Lung (tissue), 12 donors: ENCODE data around the gene SPDYE1. TPM values are rescaled to one million over a fixed set of nuclear protein-coding genes. Genes with fewer than 3 reads are reported as not detected.
"Not testable (repeated sequence)": the region's sequence is repeated elsewhere in the genome, so short reads cannot be mapped to it uniquely, and the experiment has no call there.

Source experiments
- ATAC-seq: fragments of 200-7000 bp; cut with Tn5 transposase; one replicate; pipeline ENCODE4 v1.9.1; 2020; ENCODE audit warnings: moderate number of reproducible peaks; ENCODE audit not compliant: insufficient read depth, low FRiP score
- DNase-seq, 3 donors: peaks; one replicate each; pipeline ENCODE4 v3.0.0-alpha.2; 2013 to 2017
- H3K27ac ChIP-seq, 2 donors: one replicate each; pipeline ENCODE4 v1.5.1; 2013; ENCODE audit warnings: mild to moderate bottlenecking in 2 of 2, moderate library complexity in 2 of 2, control low read depth in 1 of 2, inconsistent platforms in 1 of 2, low read depth in 1 of 2, low read length in 1 of 2
- H3K27me3 ChIP-seq, 3 donors: one replicate each; pipeline ENCODE4 v1.5.1; 2013; ENCODE audit warnings: low read length in 2 of 3; ENCODE audit not compliant: control insufficient read depth in 3 of 3, insufficient read depth in 3 of 3
- H3K36me3 ChIP-seq, 4 donors: one replicate each; pipeline ENCODE4 v1.5.1; 2013; ENCODE audit warnings: low read length in 4 of 4, mild to moderate bottlenecking in 1 of 4, moderate library complexity in 1 of 4; ENCODE audit not compliant: control insufficient read depth in 4 of 4, insufficient read depth in 4 of 4
- H3K4me1 ChIP-seq, 5 donors: one replicate each; pipeline ENCODE4 v1.5.1; 2013; ENCODE audit warnings: low read length in 5 of 5, mild to moderate bottlenecking in 2 of 5, moderate library complexity in 1 of 5; ENCODE audit not compliant: control insufficient read depth in 5 of 5, insufficient read depth in 5 of 5
- H3K4me3 ChIP-seq: one replicate; pipeline ENCODE4 v1.5.1; 2013; ENCODE audit warnings: mild to moderate bottlenecking, control low read depth, moderate library complexity
- H3K9ac ChIP-seq, 2 donors: one replicate each; pipeline ENCODE4 v1.5.1; 2013; ENCODE audit warnings: low read length in 2 of 2, control low read depth in 1 of 2; ENCODE audit not compliant: insufficient read depth in 1 of 2
- H3K9me3 ChIP-seq, 4 donors: one replicate each; pipeline ENCODE4 v1.5.1; 2013; ENCODE audit warnings: low read length in 3 of 4, mild to moderate bottlenecking in 1 of 4, moderate library complexity in 1 of 4; ENCODE audit not compliant: control insufficient read depth in 4 of 4, insufficient read depth in 3 of 4
- CTCF ChIP-seq: IDR thresholded peaks from 2 replicates; pipeline ENCODE4 v1.5.1; 2012; ENCODE audit warnings: mild to moderate bottlenecking; ENCODE audit errors: control extremely low read depth, extremely low read depth
- WGBS, 2 donors: extraction: QIAGEN DNeasy Blood & Tissue Kit; methylation state at CpG; one replicate each; pipeline ENCODE4 v1.1.7; 2013; 5-methylcytosine and 5-hydroxymethylcytosine counted together
- polyA plus RNA-seq, 2 donors: library from polyadenylated mRNA; stranded (reverse); fragments of 200-250 nt; gene quantifications; one replicate each; pipeline ENCODE4 v1.2.1, GENCODE V29; 2013
- total RNA-seq, 2 donors: library from RNA; depleted of rRNA in 1 of 2; stranded (reverse); fragments of >200 nt in 1 of 2; gene quantifications; one replicate each; pipeline ENCODE4 v1.2.1, GENCODE V29; 2014 to 2021
- donor health status: control.
- donor health status: control.
- donor health status: Bipolar disorder and iron deficiency.
- donor health status: healthy.
- donor health status: DM: yes; HTN: yes; CAD: no.

Gene SPDYE1
- total and polyA plus RNA-seq, 4 donors: 0.09 TPM; not detected in 3

- H3K4me1 ChIP-seq, H3K4me3 ChIP-seq, DNase-seq, H3K27ac ChIP-seq, H3K36me3 ChIP-seq, ATAC-seq, H3K27me3 ChIP-seq, H3K9ac ChIP-seq, H3K9me3 ChIP-seq: not testable (repeated sequence)
- WGBS, 2 donors: 95 to 98% methylated on average over 5 to 9 of the region's 12 CpGs
Measured at GRCh38 chr7:44015090-44015489, 17.4 kb downstream of the SPDYE1 start.

GRCh38 chr7:44018857-44019807 is 21.4 kb downstream of the SPDYE1 start:
- Histone ChIP-seq H3K9ac (peak overlapping the region in 1 of 2 donors; percentile 65), H3K4me3 (peak overlapping the region; percentile 89), H3K27ac (peak overlapping the region in 1 of 2 donors; percentile 77)
- not testable (repeated sequence) for H3K4me1 ChIP-seq, H3K36me3 ChIP-seq, H3K27me3 ChIP-seq, H3K9me3 ChIP-seq
- WGBS, 2 donors: 3 to 4% methylated on average over 58 to 62 of the region's 63 CpGs
- DNase-seq (peak; percentile 99), ATAC-seq (peak; percentile 97)
- peak; percentile 24 for TF ChIP-seq CTCF

GRCh38 chr7:44019825-44020224 is 22.1 kb downstream of the SPDYE1 start:
- H3K36me3 ChIP-seq, H3K9me3 ChIP-seq, H3K27ac ChIP-seq, DNase-seq, H3K9ac ChIP-seq, H3K27me3 ChIP-seq, H3K4me1 ChIP-seq, H3K4me3 ChIP-seq, ATAC-seq: not testable (repeated sequence)
- 87 to 96% methylated on average over 6 of the region's 6 CpGs for WGBS, 2 donors

GRCh38 chr7:44022069-44022468 is 24.4 kb downstream of the SPDYE1 start:
- H3K27ac ChIP-seq, H3K9ac ChIP-seq, H3K27me3 ChIP-seq, H3K9me3 ChIP-seq, DNase-seq, H3K4me3 ChIP-seq, ATAC-seq, H3K4me1 ChIP-seq, H3K36me3 ChIP-seq: not testable (repeated sequence)
- WGBS, 2 donors: 91 to 93% methylated on average over 6 of the region's 7 CpGs

- H3K4me3 ChIP-seq, H3K4me1 ChIP-seq, H3K36me3 ChIP-seq, H3K9me3 ChIP-seq, DNase-seq, H3K27me3 ChIP-seq, H3K9ac ChIP-seq, ATAC-seq, H3K27ac ChIP-seq: not testable (repeated sequence)
- WGBS, 2 donors: 75 to 86% methylated on average over 6 of the region's 6 CpGs
Measured at GRCh38 chr7:44022796-44023467, 25.2 kb downstream of the SPDYE1 start.

- H3K4me1 ChIP-seq, H3K36me3 ChIP-seq, DNase-seq, H3K27ac ChIP-seq, H3K27me3 ChIP-seq, H3K9ac ChIP-seq, H3K9me3 ChIP-seq, H3K4me3 ChIP-seq, ATAC-seq: not testable (repeated sequence)
- WGBS, 2 donors: 74 to 88% methylated on average over 4 of the region's 11 CpGs
Measured at GRCh38 chr7:44029433-44029832, 31.7 kb downstream of the SPDYE1 start.

- DNase-seq: not testable (repeated sequence)
Measured at GRCh38 chr7:44030029-44030428, 32.3 kb downstream of the SPDYE1 start.

More at GRCh38 chr7:44030029-44030428, 32.3 kb downstream of the SPDYE1 start:
- H3K9me3 ChIP-seq, H3K27ac ChIP-seq, H3K36me3 ChIP-seq, H3K4me3 ChIP-seq, H3K9ac ChIP-seq, H3K4me1 ChIP-seq, H3K27me3 ChIP-seq, ATAC-seq: not testable (repeated sequence)
- 78 to 84% methylated on average over 3 to 4 of the region's 5 CpGs for WGBS, 2 donors
